ENCODE measurements around the gene MYO7A. TPM values are rescaled to one million over a fixed set of nuclear protein-coding genes. Genes with fewer than 3 reads are reported as not detected.

MYO7A gene
- total RNA-seq, 1 donor from 2014 or later: 21.0 TPM

DNA sequence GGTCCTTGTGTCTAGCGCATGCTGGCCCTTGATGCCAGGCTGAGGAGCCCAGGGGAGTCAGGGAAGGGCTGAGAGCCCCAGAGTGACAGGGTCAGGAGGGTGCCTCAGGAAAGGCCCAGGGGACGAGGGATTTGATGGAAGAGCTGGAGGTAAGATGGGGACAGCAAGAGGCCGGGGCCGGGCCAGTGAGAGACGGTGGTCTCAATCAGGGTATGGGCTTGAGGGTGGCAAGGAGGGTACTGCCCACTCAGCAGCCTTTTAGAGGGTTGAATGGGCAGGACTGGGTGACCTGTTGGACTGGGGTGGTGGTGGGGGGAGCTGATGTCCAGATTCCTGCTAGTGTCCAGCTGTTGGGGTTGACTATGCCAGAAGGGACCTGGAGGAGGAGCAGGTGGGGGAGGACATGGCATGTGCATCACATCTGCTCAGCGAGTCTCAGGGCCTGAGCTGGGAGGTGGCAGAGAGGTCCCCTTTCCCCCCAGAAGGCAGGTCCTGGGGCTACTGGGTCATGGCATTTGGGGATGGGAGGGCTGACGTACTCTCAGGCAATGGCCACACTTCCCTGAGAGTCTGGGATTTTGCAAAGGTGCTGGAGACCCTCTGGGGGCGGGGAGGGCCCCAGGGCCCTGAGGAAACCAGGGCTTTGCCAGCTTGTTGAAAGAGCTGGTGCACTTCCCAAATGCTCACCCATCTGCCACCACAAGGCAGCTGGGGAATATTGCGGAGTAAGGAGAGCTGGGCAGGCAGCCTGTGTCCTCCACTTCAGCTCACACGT lies 18.4 kb downstream of the MYO7A start:
- DNase-seq (ENCODE audit: low spot score): no peak

DNA sequence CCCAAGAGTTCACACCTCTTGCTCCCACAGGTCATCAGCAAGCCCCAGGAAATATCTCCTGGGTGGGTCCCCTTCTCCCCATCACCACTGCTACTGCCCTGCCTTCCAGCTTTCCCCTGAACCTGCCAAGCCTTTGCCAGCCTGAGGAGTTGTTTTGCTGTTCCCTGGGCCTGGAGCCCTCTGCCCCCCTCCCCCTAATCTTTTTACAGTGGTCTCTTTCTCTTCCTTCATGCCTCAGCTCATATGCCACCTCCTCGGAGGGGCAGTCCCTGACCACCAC lies 18.9 kb downstream of the MYO7A start:
- no peak for DNase-seq (ENCODE audit: low spot score)

DNA sequence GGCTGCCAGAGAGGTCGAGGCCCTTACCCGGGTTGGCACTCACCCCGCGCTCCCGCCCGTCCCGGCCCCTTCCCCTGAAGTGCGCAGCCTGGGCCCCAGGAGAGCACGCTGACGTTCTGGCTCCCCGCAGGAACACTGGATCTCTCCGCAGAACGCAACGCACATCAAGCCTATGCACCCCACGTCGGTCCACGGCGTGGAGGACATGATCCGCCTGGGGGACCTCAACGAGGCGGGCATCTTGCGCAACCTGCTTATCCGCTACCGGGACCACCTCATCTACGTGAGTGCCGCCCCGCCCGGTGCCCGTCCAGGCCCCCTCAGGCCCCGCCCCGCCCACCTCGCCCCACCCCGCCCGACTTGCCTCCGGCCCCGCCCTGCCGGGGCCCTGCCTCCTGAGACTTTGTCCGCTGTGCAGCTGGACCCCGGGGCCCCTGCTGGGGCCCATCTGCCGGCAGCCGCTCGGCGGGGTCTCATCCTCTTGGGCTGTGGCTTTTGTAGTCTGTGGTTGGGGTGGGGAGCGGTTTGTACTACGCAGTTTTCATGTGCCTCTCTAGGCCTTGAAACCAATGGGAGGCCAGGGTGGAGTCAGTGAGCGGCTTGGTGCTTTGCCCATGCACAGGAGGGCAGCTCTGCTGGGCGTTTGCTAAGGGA lies 19.7 kb downstream of the MYO7A start:
- DNase-seq (ENCODE audit: low spot score): no peak

DNA sequence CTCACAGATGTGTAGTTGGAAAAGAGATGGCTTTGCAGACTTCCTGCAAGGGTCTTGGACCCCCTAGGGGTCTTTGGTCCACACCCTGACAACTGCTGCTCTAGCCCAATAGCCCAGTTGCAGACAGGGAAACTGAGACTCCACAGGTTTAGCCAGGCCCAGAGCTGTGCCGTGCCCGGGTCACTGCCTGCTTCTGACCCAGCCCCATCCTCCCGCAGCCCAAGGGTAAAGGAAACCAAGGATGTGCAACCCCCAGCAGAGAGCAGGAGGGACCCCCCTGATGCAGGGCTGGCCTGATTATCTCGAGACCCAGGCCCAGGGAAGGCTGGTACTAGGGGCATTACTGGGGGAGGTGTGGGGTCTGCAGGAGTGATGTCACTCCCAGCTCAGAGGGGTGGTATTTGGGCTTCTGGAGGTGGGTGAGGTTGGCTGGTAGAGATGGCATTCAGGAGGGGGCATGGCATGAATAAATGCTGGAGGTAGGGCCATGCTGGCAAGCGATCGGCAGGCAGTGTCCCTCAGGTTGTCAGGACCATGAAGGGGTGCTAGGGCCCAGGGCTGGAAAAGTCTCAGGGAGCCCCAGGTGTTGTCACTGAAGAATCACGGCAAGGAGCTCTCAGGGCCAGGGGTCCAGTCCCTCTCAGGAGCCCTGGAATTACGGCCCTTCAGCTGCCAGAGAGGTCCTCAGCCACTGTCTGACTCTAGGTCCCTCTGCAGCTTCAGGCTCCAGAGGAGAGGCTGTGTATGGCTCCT lies 21.1 kb downstream of the MYO7A start:
- no peak for DNase-seq (ENCODE audit: low spot score)

DNA sequence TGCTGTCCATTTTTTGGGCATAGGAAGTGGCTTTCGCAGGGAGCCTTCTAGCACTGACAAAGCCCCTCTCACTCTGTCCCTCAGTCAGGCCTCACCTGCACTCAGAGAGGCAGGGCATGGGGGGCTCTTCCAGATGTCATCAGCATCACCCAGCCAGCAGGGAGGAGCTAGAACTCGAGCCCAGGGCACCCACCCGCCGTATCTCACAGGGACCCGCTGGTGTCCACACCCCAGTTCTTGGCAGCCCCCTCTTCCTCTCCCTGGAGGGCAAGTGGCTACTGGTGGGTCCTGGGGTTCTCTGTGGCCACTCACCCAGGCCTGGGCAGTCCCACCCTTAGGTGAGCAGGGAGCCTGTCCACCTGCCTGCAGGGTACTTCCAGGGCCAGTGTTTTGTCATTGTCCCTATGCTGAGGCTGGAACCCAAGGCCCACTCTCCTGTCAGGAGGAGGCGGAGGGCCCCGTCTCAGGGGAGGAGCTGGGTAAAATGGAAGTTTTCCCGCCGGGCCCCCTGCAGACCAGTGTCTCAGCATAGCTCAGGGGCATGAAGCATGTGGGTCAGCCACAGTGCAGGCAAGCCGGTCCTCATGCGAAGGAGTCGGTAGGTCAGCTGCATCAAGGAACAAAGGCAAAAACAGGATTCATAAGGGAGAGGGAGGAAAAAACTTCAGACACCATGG lies 21.8 kb downstream of the MYO7A start:
- DNase-seq (ENCODE audit: low spot score): no peak

DNA sequence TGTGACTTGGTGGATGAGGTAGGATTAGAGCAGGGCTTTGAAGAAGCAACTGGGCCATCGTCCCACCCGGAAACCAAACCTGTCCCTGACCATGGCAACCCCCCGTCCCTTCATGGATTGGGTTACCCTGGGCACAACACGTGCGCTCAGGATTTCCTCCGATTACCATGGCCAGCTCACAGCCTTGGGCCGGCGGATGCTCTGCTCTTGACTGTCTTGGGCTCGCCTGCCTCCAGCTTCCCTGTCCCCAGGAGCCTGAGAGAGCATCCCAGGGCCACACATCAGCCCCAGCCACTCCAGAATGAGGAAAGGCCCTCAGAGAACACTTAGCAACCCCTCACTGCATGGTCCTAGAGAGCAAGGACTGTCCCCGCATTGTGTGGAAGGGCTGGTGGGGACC lies 22.8 kb downstream of the MYO7A start:
- no peak for DNase-seq (ENCODE audit: low spot score)

DNA sequence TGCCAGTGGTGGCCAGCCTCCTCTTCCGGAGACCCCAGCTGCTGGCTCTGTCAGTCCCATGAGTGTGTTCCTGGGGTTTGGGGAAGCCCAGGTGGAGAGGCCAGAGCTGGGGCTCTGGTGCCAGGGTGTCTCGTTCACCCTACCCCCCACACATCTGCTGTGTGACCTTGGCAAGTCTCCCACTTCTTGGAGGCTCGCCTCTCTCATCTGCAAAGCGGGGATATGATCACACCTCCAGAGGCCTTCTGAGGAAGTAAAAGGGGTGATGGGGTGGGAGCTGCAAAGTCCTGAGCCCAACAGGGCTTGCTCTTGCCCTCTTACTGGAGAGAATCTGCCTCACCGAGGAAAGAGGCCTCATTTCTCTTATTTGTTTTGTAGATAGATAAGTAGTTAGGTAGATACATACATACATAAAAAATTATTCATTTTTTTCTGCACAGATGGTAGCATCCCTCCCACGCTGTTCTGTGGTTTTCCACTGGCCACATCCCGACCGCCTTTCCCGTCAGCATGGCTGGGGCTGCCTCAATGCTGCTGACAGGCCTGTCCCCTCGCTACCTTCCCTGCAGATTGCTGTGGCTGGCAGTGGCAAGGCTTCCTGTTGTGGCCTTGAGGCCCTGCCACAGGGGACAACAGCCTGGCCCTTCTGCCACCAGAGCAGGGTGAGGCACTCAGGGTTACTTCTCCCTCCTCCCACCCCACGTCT lies 23.9 kb downstream of the MYO7A start:
- DNase-seq (ENCODE audit: low spot score): peak; percentile 36

DNA sequence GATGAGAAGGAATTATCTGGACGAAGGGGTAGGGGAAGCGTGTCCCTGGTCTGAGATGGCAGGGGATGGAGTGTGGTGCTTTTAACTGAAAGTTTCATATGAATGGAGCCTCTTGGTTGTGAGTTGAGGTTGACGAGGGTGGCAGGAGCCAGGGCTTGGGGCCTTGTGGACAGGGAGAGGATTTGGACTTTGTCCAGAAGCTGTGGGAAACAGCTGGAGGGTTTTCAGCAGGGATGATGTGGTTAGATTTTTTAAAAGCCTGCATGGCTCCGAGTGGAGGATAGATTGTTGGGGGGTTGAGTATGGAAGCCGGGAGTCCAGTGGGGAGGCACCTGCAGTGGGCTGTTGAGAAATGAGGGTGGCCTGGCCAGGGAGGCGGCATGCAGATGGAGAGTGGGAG lies 24.8 kb downstream of the MYO7A start:
- no peak for DNase-seq (ENCODE audit: low spot score)

DNA sequence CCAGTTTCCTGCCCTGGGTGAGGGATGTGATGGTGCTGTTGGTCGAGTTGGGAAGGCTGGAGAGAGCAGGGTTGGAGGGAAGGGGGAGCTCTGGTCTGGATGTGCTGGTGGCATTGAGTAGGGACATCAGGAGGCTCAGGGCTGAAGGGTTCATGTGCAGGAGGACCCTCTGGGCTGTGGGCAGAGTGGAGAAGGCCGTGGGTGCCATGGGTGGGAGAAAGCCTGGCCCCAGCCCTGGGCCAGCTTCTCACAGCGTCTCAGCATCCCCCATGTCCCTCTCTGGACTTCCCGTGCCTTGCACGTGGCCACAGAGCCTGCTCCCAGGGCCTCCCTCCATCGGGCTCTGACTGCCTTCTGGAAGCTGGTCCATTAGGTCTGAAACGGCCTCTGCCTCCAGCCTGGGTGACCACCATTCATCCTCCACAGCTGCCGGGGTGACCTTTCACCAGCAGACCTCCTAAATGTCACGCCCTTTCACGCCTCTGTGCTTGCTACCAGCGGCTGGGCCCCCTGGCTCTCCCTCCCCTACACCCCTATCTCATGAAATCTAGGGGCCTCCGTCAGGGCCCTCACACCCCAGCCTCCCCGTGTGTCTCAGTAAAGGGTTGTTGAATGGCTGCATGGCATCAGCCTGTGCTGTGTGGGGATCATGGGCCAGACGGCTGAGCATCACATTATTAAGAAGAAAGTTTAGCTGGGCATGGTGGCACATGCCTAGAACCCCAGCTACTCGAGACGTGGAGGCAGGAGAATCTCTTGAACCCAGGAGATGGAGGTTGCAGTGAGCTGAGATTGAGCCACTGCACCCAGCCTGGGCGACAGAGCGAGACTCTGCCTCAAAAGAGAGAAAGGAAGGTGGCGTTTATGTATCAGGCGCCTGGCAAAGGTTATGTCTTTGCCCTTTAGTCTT lies 25.5 kb downstream of the MYO7A start:
- no peak for DNase-seq (ENCODE audit: low spot score)

DNA sequence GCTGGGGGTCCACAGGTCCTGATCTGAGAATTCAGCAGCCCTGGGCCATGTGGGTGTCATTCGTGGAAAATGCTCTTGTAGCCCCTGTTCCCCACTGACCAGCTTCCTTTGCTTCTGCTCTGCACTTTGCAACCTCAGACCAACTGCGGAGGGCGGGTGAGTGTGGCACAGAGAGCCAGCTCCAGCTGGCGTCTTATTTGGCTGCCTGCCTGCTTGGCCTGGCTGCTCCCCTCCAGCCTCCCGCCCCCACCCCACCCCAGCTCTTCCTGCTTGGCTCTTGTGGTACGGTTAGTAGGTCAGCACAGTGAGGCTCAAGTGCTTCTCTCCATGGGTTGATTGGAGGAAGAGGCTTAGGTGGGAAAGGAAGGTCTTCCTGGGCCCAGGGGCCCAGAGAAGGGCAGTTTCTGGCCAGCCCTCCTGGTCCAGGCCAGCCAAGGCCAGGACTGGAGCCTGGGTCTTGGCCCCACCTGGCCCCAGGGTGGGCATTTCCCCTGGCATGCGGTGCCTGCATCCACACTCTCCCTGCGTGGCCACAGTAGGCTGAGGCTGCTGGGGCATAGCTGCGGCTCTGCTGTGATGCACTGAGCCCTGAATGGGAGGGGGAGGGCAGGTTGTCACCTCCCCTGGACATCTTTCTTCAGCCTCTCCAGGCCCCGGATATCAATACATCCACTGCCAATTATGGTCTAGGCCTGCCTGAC lies 26.5 kb downstream of the MYO7A start:
- DNase-seq (ENCODE audit: low spot score): peak; percentile 32

DNA sequence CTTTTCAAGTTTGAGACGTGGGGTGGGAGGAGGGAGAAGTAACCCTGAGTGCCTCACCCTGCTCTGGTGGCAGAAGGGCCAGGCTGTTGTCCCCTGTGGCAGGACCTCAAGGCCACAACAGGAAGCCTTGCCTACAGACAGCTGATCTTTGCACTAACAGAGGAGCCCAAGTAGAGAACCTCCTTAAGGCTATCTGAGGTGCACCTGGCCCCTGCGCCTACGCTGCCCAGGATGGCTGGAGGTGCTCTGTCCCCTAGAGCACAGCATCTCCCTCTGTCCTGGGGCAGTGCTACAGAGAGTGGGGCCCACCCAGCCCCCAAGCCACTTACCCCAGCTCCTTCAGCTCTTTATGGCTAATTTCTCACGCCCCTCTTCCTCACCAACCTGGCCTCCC lies 27.0 kb downstream of the MYO7A start:
- DNase-seq (ENCODE audit: low spot score): no peak

DNA sequence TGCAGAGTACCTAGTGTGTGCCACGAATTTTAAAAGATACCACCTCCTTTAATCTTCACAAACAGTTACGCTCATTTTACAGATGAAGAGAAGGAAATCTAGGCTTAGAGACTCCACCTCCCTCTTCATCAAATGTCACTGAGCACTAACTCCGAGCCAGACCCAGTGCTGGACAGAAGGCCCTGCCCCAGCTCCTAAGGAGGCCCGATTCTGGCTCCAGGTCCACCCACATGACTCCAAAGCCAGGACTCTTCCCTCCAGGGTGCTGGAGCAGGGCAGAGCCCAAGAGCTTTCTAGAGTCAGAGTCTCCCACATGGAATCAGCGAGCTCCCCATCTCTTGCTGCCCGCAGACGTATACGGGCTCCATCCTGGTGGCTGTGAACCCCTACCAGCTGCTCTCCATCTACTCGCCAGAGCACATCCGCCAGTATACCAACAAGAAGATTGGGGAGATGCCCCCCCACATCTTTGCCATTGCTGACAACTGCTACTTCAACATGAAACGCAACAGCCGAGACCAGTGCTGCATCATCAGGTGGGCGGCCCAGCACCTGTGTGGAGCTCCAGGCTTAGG lies 27.6 kb downstream of the MYO7A start:
- DNase-seq (ENCODE audit: low spot score): no peak

DNA sequence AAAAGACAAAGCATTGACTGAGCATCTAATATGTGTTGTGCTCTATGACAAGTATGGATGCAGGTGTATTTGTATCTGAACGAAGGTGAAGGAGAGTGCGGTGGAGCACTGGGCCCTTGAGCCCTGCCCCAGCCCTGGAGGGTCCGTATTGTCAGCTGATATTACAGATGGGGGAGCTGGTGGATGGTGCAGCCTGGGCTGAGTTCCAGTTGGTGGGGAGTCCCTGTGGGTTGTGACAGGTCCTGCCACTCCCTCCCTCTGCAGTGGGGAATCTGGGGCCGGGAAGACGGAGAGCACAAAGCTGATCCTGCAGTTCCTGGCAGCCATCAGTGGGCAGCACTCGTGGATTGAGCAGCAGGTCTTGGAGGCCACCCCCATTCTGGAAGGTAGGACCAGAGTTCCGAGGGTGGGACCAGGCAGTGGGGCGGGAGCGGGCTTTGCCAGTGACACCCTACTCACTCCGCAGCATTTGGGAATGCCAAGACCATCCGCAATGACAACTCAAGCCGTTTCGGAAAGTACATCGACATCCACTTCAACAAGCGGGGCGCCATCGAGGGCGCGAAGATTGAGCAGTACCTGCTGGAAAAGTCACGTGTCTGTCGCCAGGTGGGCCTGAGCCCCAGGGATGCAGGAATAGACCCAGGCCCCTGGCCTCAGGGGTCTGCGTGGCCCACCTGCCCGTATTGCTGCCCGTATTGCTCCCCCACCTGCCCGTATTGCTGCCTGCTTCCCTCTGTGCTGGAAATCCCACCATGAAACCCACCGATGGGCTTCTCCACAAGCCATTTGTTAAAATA lies 28.6 kb downstream of the MYO7A start:
- DNase-seq (ENCODE audit: low spot score): no peak

DNA sequence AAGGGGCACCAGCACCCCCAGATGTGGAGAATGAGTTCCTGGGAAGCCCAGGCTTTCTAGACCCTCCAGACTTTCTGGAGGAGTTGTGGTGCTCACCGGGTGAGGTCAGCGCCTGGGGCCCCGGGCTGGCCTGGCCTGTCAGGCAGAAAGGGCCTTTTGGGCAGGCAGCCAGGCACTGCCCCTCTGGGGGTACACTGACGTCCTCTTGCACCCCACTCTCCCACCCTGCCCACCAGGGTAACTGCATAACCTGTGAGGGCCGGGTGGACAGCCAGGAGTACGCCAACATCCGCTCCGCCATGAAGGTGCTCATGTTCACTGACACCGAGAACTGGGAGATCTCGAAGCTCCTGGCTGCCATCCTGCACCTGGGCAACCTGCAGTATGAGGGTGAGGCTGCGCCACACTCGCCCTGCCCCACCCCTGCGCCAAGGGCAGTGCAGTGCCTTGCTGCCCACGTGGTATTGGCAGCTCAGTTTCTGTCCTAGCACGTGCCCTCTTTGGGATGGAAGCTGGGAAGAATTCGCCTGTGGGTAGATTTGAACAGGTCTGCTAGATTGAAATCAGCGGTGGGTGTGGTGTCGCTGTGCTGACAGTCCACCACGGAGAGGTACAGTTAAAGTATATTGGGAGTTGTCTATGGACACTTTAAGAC lies 30.1 kb downstream of the MYO7A start:
- DNase-seq (ENCODE audit: low spot score): no peak

DNA sequence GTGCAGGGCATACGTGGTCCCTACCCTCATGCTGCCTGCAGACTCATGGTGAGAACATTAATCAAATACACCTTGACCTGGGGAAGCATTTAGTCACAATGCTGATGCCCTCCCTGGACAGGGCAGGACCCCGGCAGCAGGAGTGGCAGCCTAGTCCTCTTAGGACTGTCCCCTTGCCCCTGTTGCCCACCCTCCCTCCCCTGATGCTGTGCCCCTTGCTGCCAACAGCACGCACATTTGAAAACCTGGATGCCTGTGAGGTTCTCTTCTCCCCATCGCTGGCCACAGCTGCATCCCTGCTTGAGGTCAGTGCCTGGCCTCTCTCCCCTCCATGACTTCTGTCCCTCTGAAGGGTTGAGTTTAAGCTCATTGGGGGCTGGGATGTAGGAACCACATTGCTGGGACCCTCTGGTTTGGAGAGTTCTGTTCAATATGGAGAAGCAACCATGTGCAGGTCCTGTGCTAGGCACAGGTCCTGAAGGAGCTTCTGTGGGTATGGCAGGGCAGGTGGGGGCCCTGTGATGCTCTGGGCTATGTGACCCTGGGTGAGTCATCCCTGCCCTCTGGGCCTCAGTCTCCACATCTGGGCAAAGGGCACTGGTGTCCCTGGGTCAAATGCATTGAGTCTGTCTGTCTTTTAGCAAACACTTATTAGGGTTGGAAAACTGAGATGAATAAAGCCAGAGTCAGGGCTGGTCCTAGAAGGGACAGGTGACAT lies 31.3 kb downstream of the MYO7A start:
- no peak for DNase-seq (ENCODE audit: low spot score)

DNA sequence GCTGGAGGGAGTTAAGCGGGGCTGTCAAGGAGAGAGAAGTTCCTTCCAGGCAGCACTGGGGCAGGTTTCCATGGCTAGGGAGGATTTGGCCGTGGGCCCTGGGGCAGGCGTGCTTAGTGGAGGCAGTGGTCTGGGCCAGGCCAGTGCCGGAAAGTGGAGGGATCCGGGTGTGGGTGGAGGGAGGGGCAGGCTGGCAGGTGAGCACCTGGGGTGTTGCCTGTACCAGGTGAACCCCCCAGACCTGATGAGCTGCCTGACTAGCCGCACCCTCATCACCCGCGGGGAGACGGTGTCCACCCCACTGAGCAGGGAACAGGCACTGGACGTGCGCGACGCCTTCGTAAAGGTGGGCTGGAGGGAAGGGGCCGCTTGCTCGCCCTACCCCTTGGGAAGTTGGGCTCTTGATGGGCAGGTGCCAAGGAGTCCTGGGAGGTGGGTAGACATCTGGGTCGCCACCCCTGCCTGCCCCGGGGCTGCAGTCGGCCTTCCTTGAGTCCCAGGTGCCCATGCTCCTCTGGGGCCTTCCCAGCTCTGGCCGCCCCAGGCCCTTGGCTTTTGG lies 32.0 kb downstream of the MYO7A start:
- no peak for DNase-seq (ENCODE audit: low spot score)

DNA sequence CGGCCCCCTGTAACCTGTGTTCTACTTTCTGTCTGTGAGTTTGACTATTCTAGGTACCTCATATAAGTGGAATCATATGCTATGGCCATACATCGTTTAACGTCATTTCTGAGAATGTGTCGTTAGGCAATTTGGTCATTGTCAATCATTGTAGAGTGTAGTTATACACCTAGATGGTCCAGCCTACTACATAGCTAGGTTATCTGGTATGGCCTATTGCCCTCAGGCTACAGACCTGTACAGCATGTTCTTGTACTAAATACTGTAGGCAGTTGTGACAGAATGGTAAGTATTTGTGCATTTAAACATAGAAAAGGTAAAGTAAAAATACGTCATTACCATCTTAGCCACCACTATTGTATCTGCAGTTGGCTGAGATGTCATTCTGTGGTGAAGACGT lies 35.2 kb downstream of the MYO7A start:
- no peak for DNase-seq (ENCODE audit: low spot score)

All from mucosa of gallbladder (tissue), 1 donor.